HG03135 (cell line): ENCODE results near the gene MBD3L4.
"Not testable (repeated sequence)": the region's sequence is repeated elsewhere in the genome, so short reads cannot be mapped to it uniquely, and the experiment has no call there.

Source experiments
- ATAC-seq: cut with Tn5 transposase; IDR thresholded peaks from one replicate; pipeline ENCODE4 v1.9.1; 2021; ENCODE audit warnings: mild to moderate bottlenecking, moderate library complexity; ENCODE audit not compliant: unreplicated experiment

Gene MBD3L4

DNA sequence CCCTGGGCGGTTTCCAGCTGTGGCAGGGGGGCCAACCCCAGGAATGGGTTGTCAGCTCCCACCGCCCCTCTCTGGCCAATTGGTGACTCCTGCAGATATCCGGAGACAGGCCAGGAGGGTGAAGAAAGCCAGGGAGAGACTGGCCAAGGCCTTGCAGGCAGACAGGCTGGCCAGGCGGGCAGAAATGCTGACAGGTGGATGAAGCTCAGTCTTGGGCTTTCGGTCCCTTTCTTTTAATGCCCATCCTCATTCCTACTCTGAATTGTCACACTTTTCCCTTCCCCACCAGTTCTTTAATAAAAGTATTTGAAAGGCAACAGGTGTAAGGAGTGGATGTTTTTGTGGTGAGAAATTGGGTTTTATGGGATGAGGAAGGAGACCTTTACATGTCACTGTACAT, 11.4 kb upstream of the MBD3L4 start:
- ATAC-seq = not testable (repeated sequence)

DNA sequence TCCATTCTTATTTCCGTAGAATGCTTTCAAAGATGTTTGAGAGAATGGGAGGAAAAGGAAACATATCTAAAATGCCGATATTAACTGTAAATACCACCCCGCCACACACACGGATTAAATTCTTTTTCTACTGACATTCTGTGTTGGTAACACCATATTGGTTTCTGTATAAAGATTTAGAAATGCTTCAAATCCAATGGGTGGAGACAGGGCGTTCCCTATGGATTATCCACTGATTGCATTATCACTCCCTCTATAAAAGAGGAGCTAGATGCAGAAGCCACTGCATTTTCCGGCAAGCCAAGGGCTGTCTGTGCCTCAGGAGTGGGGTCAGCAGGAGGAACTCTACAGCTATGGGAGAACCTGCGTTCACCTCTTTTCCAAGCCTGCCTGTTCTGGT, 9.0 kb upstream of the MBD3L4 start, which contains the start of gene MBD3L2:
Gene MBD3L2 (plus strand): TSS at position 301 of the 400 bp plus-strand sequence. CDS start 53 bp downstream, at position 354.
- not testable (repeated sequence) for ATAC-seq

DNA sequence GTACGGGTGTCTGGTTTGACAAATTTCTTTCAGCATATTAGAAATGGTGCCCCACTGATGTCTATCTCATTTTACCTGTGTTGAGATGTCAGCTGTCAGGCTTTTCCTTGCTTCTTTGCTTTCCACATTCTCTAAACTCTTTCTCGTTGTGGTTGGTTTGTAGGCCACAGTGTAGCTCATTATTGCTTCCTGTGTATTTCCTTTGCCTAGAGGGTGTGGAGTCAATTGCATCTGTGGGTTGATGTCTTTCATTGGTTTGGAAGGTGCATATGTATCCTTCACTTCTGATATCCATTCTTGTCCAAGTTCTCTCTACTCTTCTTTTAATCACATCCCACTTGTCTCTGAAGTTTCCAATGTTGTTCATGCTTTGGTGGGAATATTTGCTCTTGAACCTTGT, 1.6 kb upstream of the MBD3L4 start:
- ATAC-seq = not testable (repeated sequence)

DNA sequence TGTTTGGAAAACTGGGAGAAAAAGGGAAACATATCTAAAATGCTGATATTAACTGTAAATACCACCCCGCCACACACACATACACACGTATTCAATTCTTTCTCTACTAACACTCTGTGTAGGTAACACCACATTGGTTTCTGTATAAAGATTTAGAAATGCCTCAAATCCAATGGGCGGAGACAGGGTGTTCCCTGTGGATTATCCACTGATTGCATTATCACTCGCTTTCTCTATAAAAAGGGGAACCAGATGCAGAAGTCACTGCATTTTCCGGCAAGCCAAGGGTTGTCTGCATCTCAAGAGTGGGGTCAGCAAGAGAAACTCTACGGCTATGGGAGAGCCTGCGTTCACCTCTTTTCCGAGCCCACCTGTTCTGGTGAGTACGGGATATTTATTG, 9.7 kb downstream of the MBD3L4 start, which contains the start of gene MBD3L5:
Gene MBD3L5 (plus strand): TSS at position 301 of the 400 bp plus-strand sequence. CDS start 34 bp downstream, at position 335.
- not testable (repeated sequence) for ATAC-seq

DNA sequence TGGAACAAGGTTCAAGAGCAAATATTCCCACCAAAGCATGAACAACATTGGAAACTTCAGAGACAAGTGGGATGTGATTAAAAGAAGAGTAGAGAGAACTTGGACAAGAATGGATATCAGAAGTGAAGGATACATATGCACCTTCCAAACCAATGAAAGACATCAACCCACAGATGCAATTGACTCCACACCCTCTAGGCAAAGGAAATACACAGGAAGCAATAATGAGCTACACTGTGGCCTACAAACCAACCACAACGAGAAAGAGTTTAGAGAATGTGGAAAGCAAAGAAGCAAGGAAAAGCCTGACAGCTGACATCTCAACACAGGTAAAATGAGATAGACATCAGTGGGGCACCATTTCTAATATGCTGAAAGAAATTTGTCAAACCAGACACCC, 11.2 kb downstream of the MBD3L4 start:
- not testable (repeated sequence) for ATAC-seq

DNA sequence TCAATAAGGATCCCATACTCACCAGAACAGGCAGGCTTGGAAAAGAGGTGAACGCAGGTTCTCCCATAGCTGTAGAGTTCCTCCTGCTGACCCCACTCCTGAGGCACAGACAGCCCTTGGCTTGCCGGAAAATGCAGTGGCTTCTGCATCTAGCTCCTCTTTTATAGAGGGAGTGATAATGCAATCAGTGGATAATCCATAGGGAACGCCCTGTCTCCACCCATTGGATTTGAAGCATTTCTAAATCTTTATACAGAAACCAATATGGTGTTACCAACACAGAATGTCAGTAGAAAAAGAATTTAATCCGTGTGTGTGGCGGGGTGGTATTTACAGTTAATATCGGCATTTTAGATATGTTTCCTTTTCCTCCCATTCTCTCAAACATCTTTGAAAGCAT, 18.6 kb downstream of the MBD3L4 start, which contains the start of gene MBD3L2B:
Gene MBD3L2B (minus strand): TSS at position 101 of the 400 bp plus-strand sequence. CDS start 34 bp downstream, at position 67.
- not testable (repeated sequence) for ATAC-seq

DNA sequence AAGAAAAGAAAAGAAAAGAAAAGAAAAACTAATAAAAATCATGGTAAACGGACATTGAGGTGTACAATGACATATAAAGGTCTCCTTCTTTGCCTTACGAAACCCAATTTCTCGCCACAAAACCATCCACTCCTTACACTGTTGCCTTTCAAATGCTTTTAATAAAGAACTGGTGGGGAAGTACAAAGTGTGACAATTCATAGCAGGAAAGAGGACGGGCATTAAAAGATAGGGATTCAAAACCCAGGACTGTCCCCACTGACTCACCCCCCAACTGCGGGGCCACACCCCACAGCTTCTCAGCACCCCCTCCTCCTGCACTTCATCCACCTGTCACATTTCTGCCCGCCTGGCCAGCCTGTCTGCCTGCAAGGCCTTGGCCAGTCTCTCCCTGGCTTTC, 21.2 kb downstream of the MBD3L4 start:
- ATAC-seq = no peak

DNA sequence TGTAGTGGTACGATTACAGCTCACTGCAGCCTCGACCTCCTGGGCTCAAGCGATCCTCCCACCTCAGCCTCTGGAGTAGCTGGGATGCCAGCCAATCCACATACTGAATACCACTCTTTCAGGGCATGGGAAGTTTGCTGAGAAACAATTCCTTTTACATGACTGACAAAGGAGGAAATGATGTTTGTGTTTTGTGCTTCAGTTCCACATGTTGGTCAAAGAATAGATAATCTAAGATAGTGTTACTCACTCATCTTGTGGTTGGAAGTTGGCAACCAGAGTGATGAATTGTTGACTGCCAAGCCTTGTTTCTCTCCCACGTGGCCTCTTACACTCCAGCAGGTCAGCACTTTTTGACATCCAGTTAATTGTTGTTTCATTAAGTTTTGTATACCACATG, 26.3 kb downstream of the MBD3L4 start:
- no peak for ATAC-seq

DNA sequence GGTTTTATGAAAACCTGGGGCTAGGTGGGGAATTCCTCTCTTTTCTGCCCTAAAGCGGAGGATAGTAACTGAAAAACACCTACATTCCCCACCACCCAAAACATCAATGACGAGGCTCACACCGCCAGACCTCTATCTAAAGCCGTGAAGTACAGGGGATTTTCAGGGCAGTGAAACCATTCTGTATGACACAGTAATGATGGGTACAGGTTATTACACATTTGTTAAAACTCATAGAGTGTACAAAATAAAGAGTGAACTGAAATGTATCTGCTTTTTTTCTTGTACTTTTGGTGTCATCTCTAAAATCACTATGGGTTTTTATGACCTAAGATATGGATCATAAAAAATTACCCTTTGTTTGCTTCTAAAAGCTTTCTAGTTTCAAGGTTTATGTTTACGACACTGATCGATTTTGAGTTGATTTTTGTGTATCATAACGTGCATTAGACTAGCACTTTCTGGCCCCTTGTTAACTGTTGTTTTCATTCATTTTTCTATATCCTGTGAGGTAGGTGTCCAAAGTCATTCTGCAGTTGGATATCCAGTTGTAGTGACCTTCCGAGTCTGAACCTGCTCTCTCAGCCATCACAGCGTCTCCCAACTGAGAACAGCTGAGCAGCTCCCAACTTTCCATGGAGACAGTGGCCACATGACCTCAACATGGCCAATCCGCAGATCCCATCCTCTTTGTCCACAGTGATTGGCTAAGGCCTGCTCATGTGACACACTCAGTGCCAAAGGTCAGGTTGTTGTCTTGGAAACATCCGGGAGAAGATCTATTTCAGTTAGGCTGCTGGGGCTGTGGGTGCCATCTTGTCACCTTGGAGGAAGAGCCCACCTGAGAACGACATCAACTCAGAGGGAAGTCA, 29.0 kb downstream of the MBD3L4 start:
- no peak for ATAC-seq

DNA sequence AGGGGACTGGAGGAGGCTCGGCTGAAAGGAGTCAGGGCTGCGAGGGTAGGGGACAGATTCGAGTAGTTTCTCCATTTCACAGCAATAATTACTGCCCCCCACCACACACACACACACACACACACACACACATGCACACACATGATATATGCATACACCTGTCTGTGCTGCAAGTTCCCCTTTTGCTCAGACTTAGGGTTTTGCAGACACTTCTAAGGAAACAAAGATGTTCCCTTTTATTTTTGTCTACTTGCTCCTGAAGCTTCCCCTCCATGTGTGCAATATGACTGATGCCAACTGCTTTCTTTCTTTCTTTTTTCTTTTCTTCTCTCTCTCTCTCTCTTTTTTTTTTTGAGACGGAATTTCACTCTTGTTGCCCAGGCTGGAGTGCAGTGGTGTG, 32.1 kb downstream of the MBD3L4 start:
- no peak for ATAC-seq

DNA sequence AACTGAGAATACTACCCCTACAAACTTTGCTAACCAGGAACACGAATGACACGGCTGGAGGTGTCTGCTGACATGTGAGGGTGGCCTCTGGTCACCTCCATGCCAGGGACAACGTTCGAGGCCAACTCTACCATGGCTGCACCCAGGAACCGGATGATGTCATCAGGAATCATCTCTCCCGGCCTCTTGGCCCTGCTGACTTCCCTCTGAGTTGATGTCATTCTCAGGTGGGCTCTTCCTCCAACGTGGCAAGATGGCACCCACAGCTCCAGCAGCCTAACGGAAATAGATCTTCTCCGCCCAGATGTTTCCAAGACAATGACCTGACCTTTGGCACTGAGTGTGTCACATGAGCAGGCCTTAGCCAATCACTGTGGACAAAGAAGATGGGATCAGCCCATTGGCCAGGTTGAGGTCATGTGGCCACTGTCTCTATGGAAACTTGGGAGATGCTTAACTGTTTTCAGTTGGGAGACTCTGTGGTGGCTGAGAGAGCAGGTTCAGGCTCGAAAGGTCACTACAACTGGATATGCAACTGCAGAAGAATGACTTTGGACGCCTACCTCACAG, 33.8 kb downstream of the MBD3L4 start:
- ATAC-seq = no peak

DNA sequence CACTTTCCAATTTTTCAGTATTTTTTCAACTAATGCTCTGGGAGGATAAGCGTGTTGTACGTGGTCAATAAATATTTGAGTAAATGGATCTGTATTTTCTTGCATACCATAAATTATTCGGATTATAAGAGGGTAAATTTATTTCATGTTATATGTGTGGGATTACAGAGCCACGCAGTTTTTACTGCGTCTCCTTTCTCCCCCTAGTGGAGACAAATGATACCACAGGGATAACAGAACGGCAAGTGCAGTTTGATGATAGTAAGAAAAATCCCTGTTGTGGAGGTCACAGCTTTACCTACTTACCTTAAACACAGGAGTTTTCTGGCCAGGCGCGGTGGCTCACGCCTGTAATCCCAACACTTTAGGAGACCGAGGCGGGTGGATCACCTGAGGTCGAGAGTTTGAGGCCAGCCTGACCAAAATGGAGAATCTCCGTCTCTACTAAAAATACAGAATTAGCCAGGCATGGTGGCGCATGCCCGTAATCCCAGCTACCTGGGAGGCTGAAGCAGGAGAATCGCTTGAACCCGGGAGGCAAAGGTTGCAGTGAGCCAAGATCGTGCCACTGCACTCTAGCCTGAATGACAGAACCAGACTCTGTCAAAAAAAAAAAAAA, 35.6 kb downstream of the MBD3L4 start:
- no peak for ATAC-seq

DNA sequence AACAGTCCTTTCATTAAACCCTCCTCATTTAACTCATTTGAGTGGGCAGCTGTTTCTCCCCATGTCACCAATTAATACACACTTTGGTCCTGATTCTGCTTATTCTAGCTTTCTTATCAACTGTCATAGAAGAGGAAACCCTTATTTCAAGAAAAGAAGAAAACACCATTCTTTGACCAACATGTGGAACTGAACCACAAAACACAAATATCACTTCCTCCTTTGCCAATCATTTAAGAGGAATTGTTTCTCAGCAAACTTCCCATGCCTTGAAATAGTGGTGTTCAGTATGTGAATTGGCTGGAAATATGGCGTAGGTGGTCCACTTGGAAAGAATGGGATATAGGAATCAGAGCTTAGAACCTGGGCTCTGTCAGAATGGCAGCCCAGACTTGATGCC, 39.2 kb downstream of the MBD3L4 start:
- ATAC-seq = no peak

DNA sequence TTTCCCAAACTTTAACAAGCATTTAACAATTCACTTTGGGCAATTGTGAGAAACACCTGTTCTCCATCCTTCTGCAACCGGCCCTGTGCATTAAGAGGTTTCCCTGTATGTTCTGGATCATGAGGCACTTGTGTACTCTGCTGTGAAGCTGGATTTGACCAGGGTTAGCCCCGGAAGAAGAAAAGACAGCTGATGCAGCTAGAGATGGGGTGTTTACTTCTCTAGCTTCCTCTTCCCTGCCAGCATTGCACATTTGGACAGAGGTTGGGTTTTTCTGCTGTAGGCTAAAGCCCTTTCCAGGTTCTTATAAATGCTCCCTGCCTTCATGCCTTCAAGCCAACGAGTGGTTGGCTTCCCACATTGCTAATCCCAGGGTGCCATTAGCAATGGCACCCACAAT, 39.6 kb downstream of the MBD3L4 start:
- ATAC-seq = no peak

DNA sequence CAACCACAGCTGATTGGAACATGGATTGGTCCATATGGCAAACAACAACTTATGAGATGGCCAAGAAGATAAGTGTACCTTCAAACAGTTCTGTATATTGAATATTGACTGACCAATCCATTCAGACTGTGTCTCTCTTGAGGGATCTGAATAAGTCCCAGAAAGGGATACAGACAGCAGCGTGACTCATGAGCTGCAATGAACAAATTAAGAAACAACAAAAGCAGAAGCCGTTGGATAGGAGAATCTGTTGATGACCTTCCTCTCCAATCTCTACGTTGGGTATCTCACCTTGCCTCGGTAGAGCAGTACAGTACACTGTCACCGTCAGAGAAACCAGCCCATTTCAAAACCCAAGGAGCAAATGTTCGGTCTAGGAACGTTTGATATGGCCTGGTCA, 40.0 kb downstream of the MBD3L4 start:
- ATAC-seq = no peak

DNA sequence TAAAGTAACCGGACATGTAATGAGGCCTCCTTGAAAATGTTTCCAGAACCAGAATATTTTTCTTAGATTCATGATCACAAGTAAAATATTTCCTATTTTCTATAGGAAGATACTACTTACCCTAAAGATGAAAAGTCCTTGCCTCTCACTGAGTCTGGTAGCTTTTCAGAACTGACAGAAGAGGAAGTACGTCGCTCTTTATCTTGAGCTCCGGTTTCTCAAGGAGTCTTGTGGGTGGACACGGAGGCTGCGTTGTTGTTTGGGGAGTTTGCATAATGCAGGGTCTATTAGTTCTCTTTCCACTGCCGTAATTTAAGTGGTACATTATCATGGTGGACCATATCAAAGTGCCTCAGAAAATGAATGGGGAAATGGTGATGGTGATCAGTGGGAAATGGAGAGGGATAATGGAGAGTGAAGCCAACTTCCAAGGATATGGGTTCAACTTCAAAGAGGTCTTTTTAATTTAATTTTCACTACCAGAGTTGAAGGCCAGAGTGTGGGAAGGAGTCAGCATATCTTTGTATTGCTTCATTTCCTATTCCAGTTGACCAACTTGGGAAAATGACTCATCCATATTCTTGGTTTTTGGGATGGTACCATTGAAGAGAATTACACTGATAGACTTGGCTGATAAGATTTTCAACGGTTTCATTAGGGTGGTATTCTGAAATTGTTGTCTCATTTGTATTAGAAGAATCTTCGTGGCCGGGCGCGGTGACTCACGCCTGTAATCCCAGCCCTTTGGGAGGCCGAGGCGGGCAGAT, 42.1 kb downstream of the MBD3L4 start:
- ATAC-seq = no peak

DNA sequence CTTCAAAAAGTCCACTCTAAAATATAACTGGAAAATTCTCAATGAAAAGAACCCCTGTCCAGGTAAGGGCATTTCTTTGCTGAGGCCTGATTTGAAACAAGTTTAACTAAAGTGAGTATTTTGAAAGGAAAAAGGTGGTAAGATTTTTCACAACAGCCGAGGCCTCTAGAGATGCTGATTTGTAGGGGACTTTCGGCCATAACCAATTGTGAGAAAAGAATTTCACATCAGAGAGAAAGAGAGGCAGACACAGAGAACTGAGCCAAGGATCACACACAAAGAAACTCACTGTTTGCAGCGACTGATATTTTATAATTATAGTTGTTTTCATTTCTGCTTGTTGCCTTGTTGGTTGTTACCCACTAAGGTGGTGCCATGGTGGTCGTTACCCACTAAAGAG, 43.2 kb downstream of the MBD3L4 start:
- no peak for ATAC-seq

DNA sequence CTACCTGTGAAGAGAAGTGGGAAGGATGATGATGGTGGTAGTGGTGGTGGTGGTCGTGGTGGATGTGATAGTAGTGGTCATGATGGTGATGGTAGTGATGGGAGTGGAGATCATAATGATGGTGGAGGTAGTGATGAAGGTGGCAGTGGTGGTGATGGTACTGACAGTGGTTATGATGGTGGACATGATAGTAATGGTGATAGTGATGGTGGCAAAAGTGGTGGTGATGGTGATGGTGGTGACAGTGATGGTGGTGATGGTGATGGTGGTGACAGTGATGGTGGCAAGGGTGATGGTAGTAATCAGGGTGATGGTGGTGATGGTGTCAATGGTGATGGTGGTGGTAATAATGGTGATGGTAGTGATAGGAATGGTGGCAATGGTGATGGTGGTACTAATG, 44.9 kb downstream of the MBD3L4 start:
- ATAC-seq = no peak

DNA sequence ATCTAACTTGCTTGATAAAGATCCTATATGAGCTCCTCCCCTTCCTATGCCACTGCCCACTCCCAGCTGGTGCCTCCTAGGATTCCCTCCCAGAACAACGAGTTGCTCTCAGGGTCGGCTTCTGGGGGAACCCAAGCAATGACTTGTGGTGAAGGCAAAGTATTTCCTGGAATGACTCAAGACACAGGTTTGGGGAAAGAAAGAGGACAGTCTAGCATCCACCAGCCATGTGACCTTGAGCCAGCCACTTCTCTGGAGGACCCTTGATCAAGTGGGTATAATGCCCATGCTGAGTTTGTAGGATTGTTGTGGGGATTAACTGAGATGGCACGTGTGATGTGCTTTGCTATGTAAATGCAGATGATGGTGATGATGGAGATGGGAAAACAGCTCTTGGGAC, 51.7 kb downstream of the MBD3L4 start:
- ATAC-seq = no peak

DNA sequence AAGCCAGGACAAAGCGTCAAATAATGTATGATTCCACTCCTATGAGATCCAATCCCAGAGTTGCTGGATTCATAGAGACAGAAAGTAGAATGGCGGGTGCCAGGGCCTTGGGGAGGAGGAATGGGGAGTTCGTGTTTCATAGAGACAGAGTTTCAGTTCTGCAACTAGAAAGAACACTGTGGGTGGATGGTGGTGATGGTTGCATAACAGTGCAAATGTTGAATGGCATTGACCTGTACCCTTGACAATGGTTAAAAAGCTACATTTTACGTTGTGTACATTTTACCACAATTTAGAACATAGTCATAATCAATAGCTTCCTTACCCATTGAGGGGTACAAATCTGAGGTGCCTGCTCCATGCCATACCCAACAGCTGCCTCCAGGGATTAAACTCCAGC, 52.1 kb downstream of the MBD3L4 start:
- no peak for ATAC-seq
